Ishikawa (cell line): ENCODE data around the gene AUTS2.

Experiments
- CEBPB ChIP-seq: IDR thresholded peaks from 2 replicates; pipeline ENCODE4 v1.6.1; 2012
- CREB1 ChIP-seq: IDR thresholded peaks from 2 replicates; pipeline ENCODE4 v1.6.1; 2012; ENCODE audit warnings: low read depth
- EGR1 ChIP-seq: IDR thresholded peaks from 2 replicates; pipeline ENCODE4 v1.6.1; 2012
- EP300 ChIP-seq: IDR thresholded peaks from 2 replicates; pipeline ENCODE4 v1.6.1; 2012; ENCODE audit warnings: borderline replicate concordance
- MAX ChIP-seq: IDR thresholded peaks from 2 replicates; pipeline ENCODE4 v1.6.1; 2012
- RAD21 ChIP-seq: IDR thresholded peaks from 2 replicates; pipeline ENCODE4 v1.6.1; 2012; ENCODE audit warnings: low read depth
- REST ChIP-seq: IDR thresholded peaks from 2 replicates; pipeline ENCODE4 v1.6.1; 2012; ENCODE audit warnings: low read depth, mild to moderate bottlenecking
- TAF1 ChIP-seq: IDR thresholded peaks from 2 replicates; pipeline ENCODE4 v1.6.1; 2012; ENCODE audit warnings: low read depth, mild to moderate bottlenecking
- TCF12 ChIP-seq: IDR thresholded peaks from 2 replicates; pipeline ENCODE4 v1.6.1; 2012; ENCODE audit warnings: low read depth
- YY1 ChIP-seq: IDR thresholded peaks from 2 replicates; pipeline ENCODE4 v1.6.1; 2012; ENCODE audit warnings: low read depth
- ZBTB7A ChIP-seq: IDR thresholded peaks from 2 replicates; pipeline ENCODE4 v1.6.1; 2012; ENCODE audit warnings: low read depth
- TF ChIP-seq, protein P1 (sequence below): IDR thresholded peaks from 2 replicates; pipeline ENCODE4 v1.6.1; 2012

DNA sequence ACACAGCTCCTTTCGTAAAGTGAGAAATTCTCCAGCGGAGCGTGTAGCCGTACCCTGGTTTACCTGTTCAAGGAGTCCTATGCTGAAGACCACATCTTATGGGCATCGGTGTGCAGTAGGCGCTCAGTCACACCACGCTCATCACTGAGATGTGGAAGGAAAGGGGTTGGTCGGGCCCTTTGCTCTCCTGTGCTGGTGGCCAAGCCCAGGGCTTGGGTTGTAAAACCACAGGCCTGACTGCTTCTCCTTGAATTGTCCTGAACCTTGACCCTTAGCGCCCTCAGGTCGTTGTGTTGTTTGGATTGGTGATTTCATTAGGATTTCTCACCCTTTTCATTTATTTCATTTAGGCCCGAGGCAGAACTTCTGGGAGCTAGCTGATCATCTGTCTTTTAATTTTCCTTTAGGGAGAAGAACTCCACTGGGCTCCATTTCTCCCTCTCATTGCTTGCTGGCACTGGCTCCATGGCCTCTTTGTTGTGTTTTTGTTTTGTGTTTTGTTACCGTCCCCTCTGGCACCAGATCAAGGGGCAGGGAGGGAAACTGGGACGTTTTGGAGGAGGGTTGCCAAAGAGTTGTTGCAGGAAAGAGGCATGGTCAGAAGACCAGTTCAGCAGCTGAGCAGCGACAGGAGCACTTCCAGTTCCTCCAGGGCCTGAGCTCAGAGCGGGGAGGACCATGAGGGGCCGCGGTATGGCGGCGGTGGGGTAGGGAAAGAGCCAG lies 1022.2 kb downstream of the AUTS2 start:
- TF ChIP-seq YY1: no peak
- TF ChIP-seq ZBTB7A: no peak
- no peak for TF ChIP-seq MAX
- TF ChIP-seq, protein P1, sequence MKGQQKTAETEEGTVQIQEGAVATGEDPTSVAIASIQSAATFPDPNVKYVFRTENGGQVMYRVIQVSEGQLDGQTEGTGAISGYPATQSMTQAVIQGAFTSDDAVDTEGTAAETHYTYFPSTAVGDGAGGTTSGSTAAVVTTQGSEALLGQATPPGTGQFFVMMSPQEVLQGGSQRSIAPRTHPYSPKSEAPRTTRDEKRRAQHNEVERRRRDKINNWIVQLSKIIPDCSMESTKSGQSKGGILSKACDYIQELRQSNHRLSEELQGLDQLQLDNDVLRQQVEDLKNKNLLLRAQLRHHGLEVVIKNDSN: no peak
- TF ChIP-seq RAD21: no peak
- no peak for TF ChIP-seq EGR1
- TF ChIP-seq TCF12: no peak
- no peak for TF ChIP-seq EP300
- no peak for TF ChIP-seq CREB1
- TF ChIP-seq CEBPB: no peak
- no peak for TF ChIP-seq REST
- no peak for TF ChIP-seq TAF1
